Activated naive CD4-positive, alpha-beta T cell treated with anti-CD3 and anti-CD28 coated beads, Interleukin-2, amount 50 U/mL, for 72 hours (primary cell): ENCODE results near the gene FAS. TPM values are rescaled to one million over a fixed set of nuclear protein-coding genes. Genes with fewer than 3 reads are reported as not detected.

Experiments
- ATAC-seq, 2 donors: fragments of 150-1000 bp; cut with Tn5 transposase; 2 replicates each; pipeline ENCODE4 v1.10.0; 2021; ENCODE audit warnings: mild to moderate bottlenecking in 2 of 2, moderate library complexity in 2 of 2
- DNase-seq, 2 donors: peaks; one replicate each; pipeline ENCODE4 v3.0.0; 2021 to 2022; ENCODE audit warnings: low spot score in 2 of 2
- H3K27ac Mint-ChIP-seq, 2 donors: one replicate each; pipeline ENCODE4 v1.8.0; 2022; ENCODE audit warnings: mild to moderate bottlenecking in 2 of 2, mixed read lengths in 2 of 2
- H3K36me3 Mint-ChIP-seq, 2 donors: one replicate each; pipeline ENCODE4 v1.8.0; 2022; ENCODE audit warnings: mixed read lengths in 2 of 2
- H3K9me3 Mint-ChIP-seq, 2 donors: one replicate each; pipeline ENCODE4 v1.8.0; 2022; ENCODE audit warnings: mixed read lengths in 2 of 2
- total RNA-seq, 2 donors: library from RNA; stranded (reverse); gene quantifications; one replicate each; pipeline ENCODE4 v1.2.3, GENCODE V29; 2022

The FAS gene
- total RNA-seq, 2 donors from 2014 or later: 45.5 to 72.8 TPM

DNA sequence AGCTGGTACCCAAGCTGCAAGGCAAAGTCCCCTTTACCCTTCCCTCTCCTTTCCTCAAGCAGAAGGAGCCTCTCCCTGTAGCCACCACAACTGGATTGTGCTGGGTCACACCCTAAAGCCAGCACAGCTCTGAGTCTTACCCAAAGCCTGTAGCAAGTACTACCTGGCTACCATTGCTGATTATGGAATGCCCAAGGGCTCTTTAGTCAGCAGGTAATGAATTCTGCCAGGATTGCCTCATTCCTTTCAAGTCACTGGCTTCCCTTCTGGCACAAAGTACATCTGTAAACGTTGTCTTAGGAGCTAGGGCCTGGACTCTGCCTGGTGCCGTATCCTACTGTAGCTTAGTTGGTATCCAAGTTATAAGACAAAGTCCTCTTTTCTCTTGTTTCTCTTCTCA is 52.0 kb downstream of the FAS start:
- no peak for ATAC-seq
- no peak overlapping the region for H3K27ac Mint-ChIP-seq
- H3K9me3 Mint-ChIP-seq: no peaks in the 10 kb centered on the region
- no peak for DNase-seq
- H3K36me3 Mint-ChIP-seq: peaks cover 0 to 8% of the 10 kb centered on the region in 2 donors

DNA sequence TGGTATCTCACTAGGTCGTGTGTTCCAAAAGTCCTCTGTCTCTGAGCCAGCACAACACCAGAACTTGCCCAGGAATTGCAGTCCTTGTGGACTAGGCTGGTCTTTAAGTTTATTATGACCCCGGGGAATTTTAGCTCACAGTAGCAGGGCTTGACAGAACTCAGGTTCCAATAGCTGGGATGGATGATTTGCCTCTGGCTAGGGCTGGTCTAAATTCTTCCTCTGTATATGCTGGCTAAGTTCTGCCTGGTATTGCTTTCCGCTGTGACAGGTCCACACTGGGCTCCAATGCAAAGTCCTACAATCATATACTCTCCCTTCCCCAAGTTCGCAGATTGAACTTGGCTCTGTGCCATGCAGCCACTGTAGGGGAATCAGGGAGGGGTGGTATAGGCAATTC is 52.5 kb downstream of the FAS start:
- Mint-ChIP-seq H3K9me3 (no peaks in the 10 kb centered on the region), H3K36me3 (peaks cover 0 to 8% of the 10 kb centered on the region in 2 donors), H3K27ac (no peak overlapping the region)
- ATAC-seq: no peak
- no peak for DNase-seq

GRCh38 chr10:89047397-89047796 is 56.8 kb downstream of the FAS start:
- Mint-ChIP-seq H3K27ac (no peak overlapping the region), H3K36me3 (no peaks in the 10 kb centered on the region), H3K9me3 (no peaks in the 10 kb centered on the region)
- ATAC-seq (no peak), DNase-seq (no peak)

DNA sequence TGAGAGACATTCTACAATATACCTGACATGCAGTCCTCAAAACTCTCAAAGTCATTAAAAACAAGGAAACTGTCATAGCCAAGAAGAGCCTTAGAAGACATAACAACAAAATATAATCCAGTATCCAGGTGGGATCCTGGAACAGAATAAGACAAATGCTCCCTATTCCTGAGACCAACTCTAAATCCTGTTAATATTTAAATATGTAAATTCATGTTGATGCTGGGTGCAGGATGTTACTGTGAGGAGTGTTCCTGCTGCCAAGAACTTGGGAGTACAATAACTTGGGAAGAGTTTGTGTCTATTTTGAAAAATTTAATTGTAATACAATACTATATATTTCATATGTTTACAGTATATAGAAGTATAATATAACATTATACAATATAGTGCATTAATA is 61.0 kb downstream of the FAS start:
- Mint-ChIP-seq H3K9me3 (no peaks in the 10 kb centered on the region), H3K27ac (no peak overlapping the region)
- ATAC-seq: no peak

GRCh38 chr10:89053555-89053954 is 63.0 kb downstream of the FAS start:
- ATAC-seq (no peak), DNase-seq (no peak)
- Mint-ChIP-seq H3K9me3 (no peaks in the 10 kb centered on the region), H3K36me3 (no peaks in the 10 kb centered on the region), H3K27ac (peak overlapping the region in 1 of 2 donors; percentile 66)

More for the DNA sequence above, 61.0 kb downstream of the FAS start:
- H3K36me3 Mint-ChIP-seq: no peaks in the 10 kb centered on the region
- no peak for DNase-seq

GRCh38 chr10:89055159-89055558 is 64.6 kb downstream of the FAS start:
- Mint-ChIP-seq H3K36me3 (no peaks in the 10 kb centered on the region), H3K27ac (no peak overlapping the region), H3K9me3 (no peaks in the 10 kb centered on the region)
- ATAC-seq (no peak), DNase-seq (no peak)

DNA sequence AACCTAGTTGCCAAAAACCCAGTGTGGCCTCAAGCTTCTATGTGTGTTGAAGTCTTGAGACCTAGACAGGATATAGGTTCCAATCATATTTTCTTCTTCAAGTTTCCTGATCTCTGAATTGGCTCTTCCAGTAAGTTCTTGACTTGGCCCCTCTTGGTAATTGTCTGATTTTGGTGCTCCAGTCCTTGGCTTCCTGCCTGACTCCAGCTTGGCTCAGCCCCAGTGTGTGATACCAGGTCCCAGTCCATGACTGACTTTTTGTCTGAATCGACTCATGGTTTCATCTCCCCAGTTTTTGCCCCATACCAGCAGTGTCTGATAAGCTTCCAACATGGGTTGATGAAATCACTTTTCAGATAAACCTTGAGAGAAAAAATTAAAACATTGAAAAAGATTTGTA is 72.3 kb downstream of the FAS start:
- DNase-seq (no peak), ATAC-seq (no peak)
- no peaks in the 10 kb centered on the region for H3K9me3 Mint-ChIP-seq
- no peaks in the 10 kb centered on the region for H3K36me3 Mint-ChIP-seq
- H3K27ac Mint-ChIP-seq: no peak overlapping the region

DNA sequence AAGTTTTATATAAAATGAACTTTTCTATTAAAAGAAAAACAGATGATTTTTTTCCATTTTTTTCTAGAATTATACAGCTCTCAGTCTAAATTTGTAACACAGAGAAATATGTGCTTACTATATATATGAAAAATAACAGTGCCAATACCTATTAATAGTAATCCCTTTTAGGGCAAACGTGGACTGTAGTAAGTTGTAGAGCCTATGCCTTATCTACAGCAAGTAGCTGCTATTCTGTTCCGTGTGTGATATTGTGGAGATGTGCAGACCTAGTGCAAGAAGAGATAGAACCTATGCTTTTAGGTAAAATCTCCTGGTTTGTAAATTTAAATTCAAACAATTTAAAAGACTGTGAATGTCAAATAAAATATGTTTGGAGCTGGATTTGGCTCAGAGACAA is 72.9 kb downstream of the FAS start:
- no peaks in the 10 kb centered on the region for H3K36me3 Mint-ChIP-seq
- H3K27ac Mint-ChIP-seq: no peak overlapping the region
- H3K9me3 Mint-ChIP-seq: no peaks in the 10 kb centered on the region
- ATAC-seq: no peak
- no peak for DNase-seq

DNA sequence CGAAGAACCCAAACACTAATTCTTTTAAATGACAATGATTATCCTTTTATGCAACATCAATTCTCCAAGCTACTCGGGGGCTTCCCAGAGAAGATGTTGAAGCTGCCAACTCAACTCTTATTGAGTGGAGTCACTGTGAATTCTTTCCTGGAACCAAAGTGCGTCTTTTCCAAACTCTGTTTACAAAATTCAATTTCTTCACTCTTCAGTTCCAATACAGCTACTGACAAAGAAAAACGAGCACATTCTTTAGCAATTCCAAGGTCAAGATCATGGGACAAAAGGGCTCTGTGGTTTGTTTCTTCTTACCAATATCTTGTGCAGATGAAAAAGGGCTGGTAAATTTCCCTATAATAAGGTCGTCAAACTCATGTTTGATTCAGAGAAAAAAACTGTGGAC is 74.2 kb downstream of the FAS start:
- ATAC-seq: no peak
- no peaks in the 10 kb centered on the region for H3K9me3 Mint-ChIP-seq
- no peak for DNase-seq
- H3K27ac Mint-ChIP-seq: no peak overlapping the region
- no peaks in the 10 kb centered on the region for H3K36me3 Mint-ChIP-seq

Other genes starting within 250 kb of the FAS start
- not detected for gene LIPN, start 230.8 kb upstream of the FAS start, total RNA-seq
- gene LIPM, start 188.1 kb upstream of the FAS start, total RNA-seq: not detected
- under 1 TPM; 0.18 to 0.78 TPM for gene ANKRD22, start 139.0 kb upstream of the FAS start, total RNA-seq
- 10 to 100 TPM; 15.7 to 57.0 TPM for gene STAMBPL1, start 110.6 kb upstream of the FAS start, total RNA-seq
- 10 to 100 TPM in 1 of 2 donors, 1 to 10 TPM in 1; 3.6 to 10.6 TPM for gene ACTA2, start 38.0 kb upstream of the FAS start, total RNA-seq
- under 1 TPM in 1 of 2 donors, not detected in 1; 0.14 TPM for gene CH25H, start 216.5 kb downstream of the FAS start, total RNA-seq